Measurements from ENCODE around the gene BGLAP. TPM values are rescaled to one million over a fixed set of nuclear protein-coding genes. Genes with fewer than 3 reads are reported as not detected.

The BGLAP gene
- total RNA-seq, 4 donors from 2014 or later, result 0.29 to 4.2 (median 0.90) TPM; not detected in 1

DNA sequence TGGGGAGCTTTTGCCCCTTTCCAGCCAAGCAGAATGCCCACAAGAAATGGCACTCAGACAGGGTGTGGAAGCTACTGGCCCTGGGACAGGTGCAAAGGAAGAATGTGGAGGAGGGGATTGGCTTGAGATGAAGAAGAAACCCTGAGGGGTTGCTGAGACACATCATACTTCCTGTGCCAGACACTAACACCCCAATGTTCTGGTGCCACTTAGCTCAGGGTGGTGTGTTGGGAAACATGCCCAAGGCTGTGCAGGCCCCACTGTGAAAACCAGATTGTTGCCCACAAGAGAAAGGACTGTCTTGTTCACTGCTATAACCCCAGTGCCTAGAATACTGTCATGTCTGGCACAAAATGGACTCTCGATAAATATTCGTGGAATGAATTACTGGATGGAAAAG lies 15.7 kb downstream of the BGLAP start:
- Histone ChIP-seq H3K4me3 (no peak overlapping the region), H3K4me1 (no peaks in the 10 kb centered on the region), H3K27me3 (no peaks in the 10 kb centered on the region), H3K36me3 (no peaks in the 10 kb centered on the region), H3K9me3 (no peaks in the 10 kb centered on the region), H3K27ac (no peak overlapping the region)
- TF ChIP-seq POLR2A (IDR thresholded peaks at IDR 0.05), result no peak
- TF ChIP-seq CTCF (IDR thresholded peaks at IDR 0.05), result no peak
- DNase-seq, result no peak
- intact Hi-C loops (cut with DNase I; ENCODE audit: low total_unique reads), result no loop called here

- Histone ChIP-seq H3K27me3 (no peaks in the 10 kb centered on the region), H3K4me3 (no peak overlapping the region), H3K36me3 (no peaks in the 10 kb centered on the region), H3K4me1 (no peaks in the 10 kb centered on the region), H3K9me3 (no peaks in the 10 kb centered on the region), H3K27ac (no peak overlapping the region)
- TF ChIP-seq POLR2A (IDR thresholded peaks at IDR 0.05) (no peak), CTCF (IDR thresholded peaks at IDR 0.05) (no peak)
- DNase-seq, result no peak
- intact Hi-C loops (cut with DNase I; ENCODE audit: low total_unique reads), result no loop called here
Measured at GRCh38 chr1:156258859-156259258, 16.9 kb downstream of the BGLAP start.

- TF ChIP-seq POLR2A (IDR thresholded peaks at IDR 0.05) (no peak), CTCF (IDR thresholded peaks at IDR 0.05) (peak in 1 of 4 experiments; percentile 13)
- Histone ChIP-seq H3K4me1 (no peaks in the 10 kb centered on the region), H3K4me3 (no peak overlapping the region), H3K27me3 (no peaks in the 10 kb centered on the region), H3K9me3 (no peaks in the 10 kb centered on the region), H3K36me3 (no peaks in the 10 kb centered on the region), H3K27ac (no peak overlapping the region)
- DNase-seq, result peak in 1 of 2 donors; percentile 47
- intact Hi-C loops (cut with DNase I; ENCODE audit: low total_unique reads), result no loop called here
Measured at GRCh38 chr1:156259805-156260204, 17.8 kb downstream of the BGLAP start.

DNA sequence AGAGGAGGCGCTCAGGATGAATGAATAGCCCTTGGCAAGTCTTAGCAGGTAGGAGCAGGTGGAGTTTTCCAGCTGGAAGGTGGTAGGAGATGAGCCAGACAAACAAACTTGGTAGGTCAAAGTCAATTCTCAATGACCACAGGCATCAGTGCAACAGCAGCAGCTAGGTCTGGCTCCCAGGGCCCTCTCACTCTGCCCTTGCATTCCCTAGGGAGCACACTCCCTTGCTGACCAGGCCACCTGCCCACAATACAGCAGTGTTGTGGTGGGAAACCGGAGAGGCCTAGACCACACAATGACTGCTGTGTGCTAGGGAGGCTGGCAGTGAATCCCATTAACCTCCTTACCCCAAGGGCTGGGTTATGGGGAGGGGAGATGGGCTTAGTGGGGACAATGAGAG lies 18.9 kb downstream of the BGLAP start:
- no peak for TF ChIP-seq POLR2A (IDR thresholded peaks at IDR 0.05)
- no peak for TF ChIP-seq CTCF (IDR thresholded peaks at IDR 0.05)
- intact Hi-C loops (cut with DNase I; ENCODE audit: low total_unique reads), result no loop called here
- Histone ChIP-seq H3K9me3 (no peaks in the 10 kb centered on the region), H3K4me1 (no peaks in the 10 kb centered on the region), H3K4me3 (no peak overlapping the region), H3K27me3 (no peaks in the 10 kb centered on the region), H3K36me3 (no peaks in the 10 kb centered on the region), H3K27ac (no peak overlapping the region)
- no peak for DNase-seq

- H3K27me3 ChIP-seq, result no peaks in the 10 kb centered on the region
- no peak for DNase-seq
- H3K9me3 ChIP-seq, result no peaks in the 10 kb centered on the region
- no peaks in the 10 kb centered on the region for H3K36me3 ChIP-seq
- H3K4me3 ChIP-seq, result no peak overlapping the region
- intact Hi-C loops (cut with DNase I; ENCODE audit: low total_unique reads), result no loop called here
- no peak overlapping the region for H3K27ac ChIP-seq
- H3K4me1 ChIP-seq, result no peaks in the 10 kb centered on the region
- TF ChIP-seq POLR2A (IDR thresholded peaks at IDR 0.05) (no peak), CTCF (IDR thresholded peaks at IDR 0.05) (no peak)
Measured at GRCh38 chr1:156262461-156263287, 20.7 kb downstream of the BGLAP start.

Measured in uterus (tissue), 4 donors.